ENCODE results near the gene LMCD1. TPM values are rescaled to one million over a fixed set of nuclear protein-coding genes. Genes with fewer than 3 reads are reported as not detected.

Gene LMCD1
- total and polyA plus RNA-seq, 2 of the 4 experiments (the other 2 are of a cell fraction) = 50.0 to 53.8 TPM

GRCh38 chr3:8563146-8563545 is 61.5 kb downstream of the LMCD1 start:
- H3K27ac ChIP-seq (ENCODE audit: insufficient read depth, low read length) = no peak overlapping the region
- ChIA-PET CTCF (interaction anchor here (0.7 kb wide), 1 partner anchor 45 kb away, joined by 3 read pairs; no protein-coding TSS in a partner anchor), POLR2A (ENCODE audit: unreplicated experiment) (no interaction called here)
- no CpG with 5 or more reads among the region's 4 CpGs for WGBS, 2 experiments (ENCODE audit: extremely low coverage in 2 of 2, insufficient read length in 1 of 2)
- H3K79me1 ChIP-seq (ENCODE audit: low read depth in 1 of 2, low read length in 2 of 2) = no peaks in the 10 kb centered on the region
- no peak overlapping the region for H2AFZ ChIP-seq (replicated peaks; ENCODE audit: low read length, poor library complexity)
- no peak for DNase-seq
- dilution Hi-C loops (cut with HindIII; ENCODE audit: low sequenced_read_pairs, unreplicated experiment) (no loop called here), intact Hi-C loops (cut with micrococcal nuclease) (no loop called here), in situ Hi-C loops (cut with MboI; ENCODE audit: low sequenced_read_pairs) (no loop called here)
- H2BK15ac ChIP-seq (ENCODE audit: low read depth, low read length) = 0 out of 3 replicates have a peak overlapping the region, but pooled peaks have one; percentile 68
- H3K4ac ChIP-seq (ENCODE audit: low read depth, low read length) = 0 out of 2 replicates have a peak overlapping the region, but pooled peaks have one; percentile 87
- H3K27me3 ChIP-seq (ENCODE audit: control insufficient read depth, insufficient read depth, low read length) = no peaks in the 10 kb centered on the region
- ATAC-seq (ENCODE audit: low read depth) = no peak
- H2BK120ac ChIP-seq (ENCODE audit: low read depth, low read length) = no peak overlapping the region
- H2BK20ac ChIP-seq (ENCODE audit: low read depth, low read length) = peak overlapping the region; percentile 51; the same call in 1 of the 2 replicates
- H4K8ac ChIP-seq (ENCODE audit: low read depth in 2 of 2, low read length in 2 of 2) = no peak overlapping the region
- TF ChIP-seq MAFK (IDR thresholded peaks at IDR 0.05; ENCODE audit: low read depth, low read length) (no peak), RCOR1 (IDR thresholded peaks at IDR 0.05; ENCODE audit: insufficient replicate concordance, low read length) (no peak), POLR2A (IDR thresholded peaks at IDR 0.05; ENCODE audit: low read depth, low read length) (no peak), NFE2L2 (IDR thresholded peaks at IDR 0.05; ENCODE audit: low read depth, low read length) (no peak), RAD21 (IDR thresholded peaks at IDR 0.05; ENCODE audit: low read length) (no peak), RFX5 (IDR thresholded peaks at IDR 0.05; ENCODE audit: low read depth, low read length) (no peak), BHLHE40 (IDR thresholded peaks at IDR 0.05; ENCODE audit: low read depth, low read length) (no peak), USF2 (IDR thresholded peaks at IDR 0.05; ENCODE audit: low read depth, low read length) (no peak), FOS (IDR thresholded peaks at IDR 0.05; ENCODE audit: low read depth, low read length) (no peak), ELK1 (IDR thresholded peaks at IDR 0.05; ENCODE audit: borderline replicate concordance, low read depth, low read length) (no peak), CHD1 (IDR thresholded peaks at IDR 0.05; ENCODE audit: low read depth, low read length) (no peak), CTCF (conservative IDR thresholded peaks at IDR 0.05; ENCODE audit: low read depth, low read length) (no peak), SMC3 (IDR thresholded peaks at IDR 0.05; ENCODE audit: low read depth, low read length) (no peak), MXI1 (IDR thresholded peaks at IDR 0.05; ENCODE audit: borderline replicate concordance, low read depth, low read length) (no peak)
- no peak overlapping the region for H3K4me3 ChIP-seq (ENCODE audit: insufficient read depth, low read depth, low read length)
- H3K4me1 ChIP-seq (ENCODE audit: control insufficient read depth, insufficient read depth, low read length) = peaks cover 12% of the 10 kb centered on the region
- peaks cover 12% of the 10 kb centered on the region; the same call in 1 of the 2 replicates for H3K36me3 ChIP-seq (ENCODE audit: control insufficient read depth, insufficient read depth, low read length)
- H3K9ac ChIP-seq (ENCODE audit: low read depth, low read length) = no peak overlapping the region
- H3K18ac ChIP-seq (ENCODE audit: low read depth, low read length) = no peak overlapping the region
- no TSS peak for BruUV-seq (replicated peaks)
- no peak overlapping the region for H3K14ac ChIP-seq (replicated peaks; ENCODE audit: low read depth, low read length)
- H3K9me1 ChIP-seq (ENCODE audit: insufficient read depth, low read length) = peaks cover 25% of the 10 kb centered on the region
- no peak overlapping the region for H2AK9ac ChIP-seq (replicated peaks; ENCODE audit: low read depth, low read length, poor library complexity)
- H4K5ac ChIP-seq (ENCODE audit: low read depth, low read length) = no peak overlapping the region
- no peak overlapping the region for H3K4me2 ChIP-seq (ENCODE audit: low read depth, low read length)
- H3K23ac ChIP-seq (ENCODE audit: low read depth, low read length) = peak overlapping the region; percentile 8; the same call in 1 of the 2 replicates
- no peak overlapping the region for H3K56ac ChIP-seq (ENCODE audit: extremely low read depth, insufficient read depth, low read length)
- no peak overlapping the region for H4K91ac ChIP-seq (ENCODE audit: insufficient read depth, low read depth, low read length)
- 0 out of 2 replicates have a peak overlapping the region, but pooled peaks have one; percentile 21 for H2AK5ac ChIP-seq (ENCODE audit: low read depth, low read length)
- no peaks in the 10 kb centered on the region for H3K9me3 ChIP-seq (ENCODE audit: control insufficient read depth, insufficient read depth, low read length)
- H4K20me1 ChIP-seq (ENCODE audit: insufficient read depth, low read length) = no peaks in the 10 kb centered on the region
- H2BK5ac ChIP-seq (ENCODE audit: low read depth, low read length, poor library complexity, severe bottlenecking) = no peak overlapping the region

All from IMR-90 (cell line).